HG03378 (cell line): ENCODE results near the gene ZCWPW1.

ENCODE experiments used
- ATAC-seq: cut with Tn5 transposase; IDR thresholded peaks from one replicate; pipeline ENCODE4 v1.9.1; 2021; ENCODE audit warnings: mild to moderate bottlenecking, moderate library complexity; ENCODE audit not compliant: unreplicated experiment

ZCWPW1 gene

DNA sequence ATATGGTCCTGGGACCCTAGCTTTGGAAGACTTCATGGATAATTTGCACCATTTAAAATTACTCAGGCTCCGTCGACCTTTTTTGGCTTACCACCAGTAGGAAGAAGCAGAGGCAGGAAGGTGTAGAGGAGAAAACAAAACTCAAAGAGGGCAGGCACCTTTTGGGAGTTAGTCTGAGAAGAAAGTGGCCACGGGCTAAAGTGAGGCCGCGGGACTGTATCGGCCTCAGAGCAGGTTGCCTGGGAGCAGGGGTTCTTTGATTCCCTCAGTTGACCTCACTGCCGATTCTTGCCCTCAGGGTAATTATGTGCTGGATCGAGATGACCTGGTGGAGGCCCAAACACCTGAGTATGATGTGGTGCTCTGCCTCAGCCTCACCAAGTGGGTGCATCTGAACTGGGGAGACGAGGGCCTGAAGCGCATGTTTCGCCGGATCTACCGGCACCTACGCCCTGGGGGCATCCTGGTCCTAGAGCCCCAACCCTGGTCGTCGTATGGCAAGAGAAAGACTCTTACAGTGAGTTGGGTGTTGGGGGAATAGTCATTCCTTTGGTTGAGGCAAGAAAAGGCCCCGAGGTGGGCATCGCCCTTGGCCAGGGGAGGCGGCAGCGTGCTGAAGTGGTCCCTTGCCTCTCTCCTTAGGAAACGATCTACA lies 4.2 kb upstream of the ZCWPW1 start:
- ATAC-seq: no peak

DNA sequence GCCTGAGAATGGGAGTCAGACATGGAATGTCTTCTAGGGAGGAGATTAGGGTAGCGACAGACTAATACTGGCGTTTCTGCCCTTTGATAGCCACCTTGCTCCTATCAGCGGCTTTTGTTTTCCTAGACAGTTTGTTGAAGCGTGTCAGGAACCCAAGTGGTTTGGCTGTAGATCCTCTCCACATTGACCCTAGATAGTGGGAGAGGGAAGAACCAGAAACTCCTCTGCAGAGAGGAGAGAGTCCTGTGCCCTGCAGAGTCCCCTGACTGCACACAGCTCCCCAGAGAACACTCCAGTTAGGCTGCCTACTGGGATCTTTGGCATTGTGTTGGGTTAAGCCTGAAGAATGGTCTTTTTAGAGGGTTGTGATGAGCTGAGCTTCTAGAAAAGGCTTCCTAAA lies 3.5 kb upstream of the ZCWPW1 start:
- no peak for ATAC-seq

DNA sequence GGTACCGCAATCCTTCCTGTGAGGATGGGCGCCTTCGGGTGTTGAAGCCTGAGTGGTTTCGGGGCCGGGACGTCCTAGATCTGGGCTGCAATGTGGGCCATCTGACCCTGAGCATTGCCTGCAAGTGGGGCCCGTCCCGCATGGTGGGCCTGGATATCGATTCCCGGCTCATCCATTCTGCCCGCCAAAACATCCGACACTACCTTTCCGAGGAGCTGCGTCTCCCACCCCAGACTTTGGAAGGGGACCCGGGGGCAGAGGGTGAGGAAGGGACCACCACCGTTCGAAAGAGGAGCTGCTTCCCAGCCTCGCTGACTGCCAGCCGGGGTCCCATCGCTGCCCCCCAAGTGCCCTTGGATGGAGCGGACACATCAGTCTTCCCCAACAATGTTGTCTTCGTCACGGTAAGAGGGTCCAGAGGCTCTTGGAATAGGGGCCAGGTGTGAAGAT lies 2.8 kb upstream of the ZCWPW1 start:
- ATAC-seq: no peak

DNA sequence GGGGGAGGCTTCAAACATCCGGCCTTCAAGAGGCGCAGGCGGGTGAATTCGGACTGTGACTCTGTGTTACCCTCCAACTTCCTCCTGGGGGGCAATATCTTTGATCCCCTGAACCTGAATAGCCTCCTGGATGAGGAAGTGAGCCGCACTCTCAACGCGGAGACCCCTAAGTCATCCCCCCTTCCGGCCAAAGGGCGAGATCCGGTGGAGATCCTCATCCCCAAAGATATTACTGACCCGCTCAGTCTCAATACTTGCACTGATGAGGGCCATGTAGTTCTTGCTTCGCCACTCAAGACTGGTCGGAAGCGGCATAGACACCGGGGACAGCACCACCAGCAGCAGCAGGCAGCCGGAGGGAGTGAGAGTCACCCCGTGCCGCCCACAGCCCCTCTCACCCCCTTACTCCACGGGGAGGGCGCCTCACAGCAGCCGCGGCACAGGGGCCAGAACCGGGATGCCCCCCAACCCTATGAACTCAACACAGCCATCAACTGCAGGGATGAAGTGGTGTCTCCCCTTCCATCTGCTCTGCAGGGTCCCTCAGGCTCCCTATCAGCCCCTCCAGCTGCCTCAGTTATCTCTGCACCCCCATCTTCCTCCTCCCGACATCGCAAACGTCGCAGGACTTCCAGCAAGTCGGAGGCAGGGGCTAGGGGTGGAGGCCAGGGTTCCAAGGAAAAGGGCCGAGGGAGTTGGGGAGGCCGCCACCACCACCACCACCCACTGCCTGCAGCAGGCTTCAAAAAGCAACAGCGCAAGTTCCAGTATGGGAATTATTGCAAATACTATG lies 2.2 kb upstream of the ZCWPW1 start:
- ATAC-seq: no peak

DNA sequence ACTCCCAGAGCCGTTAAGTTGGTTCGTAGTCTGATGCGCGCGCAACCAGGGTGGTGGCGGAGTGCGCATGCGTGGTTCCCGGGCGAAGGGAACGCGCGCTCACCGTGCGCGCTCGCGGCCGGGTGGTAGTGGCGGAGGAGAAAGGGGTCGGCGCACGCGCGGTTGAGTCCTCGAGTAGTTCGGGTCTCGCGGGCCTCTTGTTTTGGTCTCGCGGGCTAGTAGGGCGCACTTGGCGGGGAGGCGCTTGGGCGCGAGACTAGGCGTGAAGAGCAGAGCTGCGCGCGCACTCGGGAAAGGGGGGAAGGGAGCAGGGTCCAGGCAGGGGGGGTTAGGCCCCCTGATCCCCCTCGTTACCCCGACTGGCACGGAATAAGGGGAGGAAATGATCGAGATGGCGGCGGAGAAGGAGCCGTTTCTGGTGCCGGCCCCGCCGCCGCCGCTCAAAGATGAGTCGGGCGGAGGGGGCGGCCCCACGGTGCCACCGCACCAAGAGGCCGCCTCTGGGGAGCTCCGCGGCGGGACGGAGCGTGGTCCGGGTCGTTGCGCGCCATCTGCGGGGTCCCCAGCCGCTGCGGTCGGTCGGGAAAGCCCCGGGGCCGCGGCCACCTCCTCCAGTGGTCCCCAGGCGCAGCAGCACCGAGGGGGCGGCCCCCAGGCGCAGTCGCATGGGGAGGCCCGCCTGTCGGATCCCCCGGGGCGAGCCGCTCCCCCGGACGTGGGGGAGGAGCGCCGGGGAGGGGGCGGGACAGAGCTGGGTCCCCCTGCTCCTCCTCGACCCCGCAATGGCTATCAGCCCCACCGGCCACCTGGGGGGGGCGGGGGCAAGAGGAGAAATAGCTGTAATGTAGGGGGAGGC lies 1.4 kb upstream of the ZCWPW1 start, which contains the start of gene MEPCE:
Gene MEPCE (plus strand): TSS at position 195 of the 856 bp plus-strand sequence. CDS start 188 bp downstream, at position 383.
- ATAC-seq: peak; percentile 21

DNA sequence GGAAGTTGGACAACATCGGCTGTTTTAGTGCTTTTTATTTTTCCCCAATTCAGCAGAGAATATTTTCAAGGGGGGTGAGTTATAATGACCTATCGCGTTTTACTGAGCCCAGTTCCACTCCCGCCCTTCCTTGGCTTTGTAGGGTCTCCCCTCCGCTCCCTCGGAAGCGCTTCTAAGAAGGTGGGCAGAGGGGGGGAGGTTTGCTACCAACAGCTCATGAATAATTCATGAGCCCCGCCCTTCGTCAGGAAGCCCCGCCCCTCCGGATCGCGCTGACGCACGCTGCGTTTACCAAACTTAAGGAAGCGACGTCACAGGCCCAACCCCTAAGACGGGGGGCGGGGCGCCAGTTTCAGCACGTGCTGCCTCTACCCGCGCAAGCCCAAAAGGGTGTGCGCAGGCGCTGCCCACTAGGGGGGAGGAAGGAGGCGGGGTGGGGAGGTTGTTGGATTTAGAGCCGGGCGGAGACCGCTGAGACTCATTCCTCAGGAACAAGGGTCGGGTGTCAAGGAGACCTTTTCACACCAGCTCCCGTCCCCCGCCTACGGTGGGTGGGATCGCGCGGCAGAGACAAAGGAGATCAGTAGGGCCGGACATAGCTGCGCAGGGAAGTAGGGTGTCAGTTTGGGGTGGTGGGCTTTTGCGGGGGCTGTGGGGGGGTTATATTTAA lies 599 bp upstream of the ZCWPW1 start:
- peak; percentile 37 for ATAC-seq

DNA sequence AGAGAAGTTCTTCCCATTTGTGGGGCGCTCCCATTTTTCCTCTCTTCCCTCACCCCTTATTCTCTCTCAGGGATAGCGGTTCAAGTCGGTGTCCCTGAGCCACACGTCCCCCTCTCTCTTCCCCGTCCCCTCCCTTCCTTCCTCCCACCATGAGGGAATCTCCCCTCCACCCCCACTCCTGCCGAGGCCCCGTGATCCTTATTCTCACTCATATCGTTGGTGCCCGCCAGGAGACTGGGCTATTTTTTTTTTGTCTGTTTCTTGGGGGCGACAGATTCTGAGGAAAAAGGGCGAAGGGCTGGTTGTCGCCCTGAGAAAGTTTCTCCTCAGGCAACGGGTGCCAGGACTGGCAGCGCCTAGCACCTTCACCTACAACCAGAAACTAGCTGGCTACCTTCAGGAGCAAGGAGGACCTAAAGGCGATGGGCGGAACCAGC lies 723 bp downstream of the ZCWPW1 start:
- ATAC-seq: no peak

DNA sequence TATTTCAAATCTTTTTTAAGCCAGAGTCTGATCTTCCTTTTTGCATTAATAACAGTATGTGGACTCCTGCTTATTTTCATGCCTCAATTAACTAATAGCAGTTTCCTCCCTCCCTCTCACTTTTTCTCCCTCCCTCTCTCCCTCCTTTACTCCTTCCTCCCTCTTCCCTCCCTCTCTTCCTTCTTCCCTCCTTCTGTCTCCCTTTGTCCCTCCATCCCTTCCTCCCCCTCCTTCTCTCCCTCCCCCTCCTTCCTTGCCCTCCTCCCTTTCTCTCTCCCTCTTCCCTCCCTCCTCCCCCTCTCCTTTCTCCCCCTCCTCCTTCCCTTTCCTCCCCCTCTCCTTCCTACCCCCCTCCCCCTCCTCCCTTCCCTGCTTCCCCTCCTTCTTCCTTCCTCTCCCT lies 2.0 kb downstream of the ZCWPW1 start:
- no peak for ATAC-seq

DNA sequence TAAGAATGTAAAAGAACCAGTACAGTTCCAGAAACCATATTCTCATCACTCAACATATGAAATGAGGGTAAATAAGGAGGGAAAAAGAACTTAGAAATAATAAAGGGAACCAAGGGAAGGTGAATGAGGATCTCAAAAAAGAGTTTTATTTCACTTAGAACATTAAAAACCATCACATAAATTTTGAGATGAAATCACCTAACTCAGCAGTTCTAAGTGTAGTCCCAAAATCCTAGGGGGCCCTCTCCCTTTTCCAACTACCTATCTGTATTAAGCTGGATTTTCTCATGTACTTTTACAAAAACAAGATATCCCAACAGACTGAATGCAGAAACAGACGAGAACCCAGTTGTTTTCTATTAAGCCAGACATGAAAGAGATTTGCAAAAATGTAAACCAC lies 3.2 kb downstream of the ZCWPW1 start:
- ATAC-seq: no peak

DNA sequence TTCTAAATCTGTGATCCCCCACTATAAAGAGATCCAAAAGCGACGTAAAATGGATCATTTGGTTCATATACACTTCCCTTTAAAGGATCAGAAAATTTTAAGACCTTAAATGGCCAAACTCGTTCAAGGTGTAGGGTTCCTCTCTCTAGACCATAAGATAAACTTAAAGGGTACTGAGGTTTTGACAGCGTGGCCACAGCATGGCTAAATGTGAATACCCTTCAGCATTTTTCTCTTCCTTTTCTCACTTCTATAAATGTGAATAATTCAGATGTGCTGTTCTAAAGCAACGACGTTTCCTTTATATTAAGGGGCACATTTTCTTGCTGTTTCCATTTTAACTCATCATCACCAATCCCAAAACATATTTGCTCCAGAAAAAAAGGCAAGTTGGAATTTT lies 5.2 kb downstream of the ZCWPW1 start:
- no peak for ATAC-seq

DNA sequence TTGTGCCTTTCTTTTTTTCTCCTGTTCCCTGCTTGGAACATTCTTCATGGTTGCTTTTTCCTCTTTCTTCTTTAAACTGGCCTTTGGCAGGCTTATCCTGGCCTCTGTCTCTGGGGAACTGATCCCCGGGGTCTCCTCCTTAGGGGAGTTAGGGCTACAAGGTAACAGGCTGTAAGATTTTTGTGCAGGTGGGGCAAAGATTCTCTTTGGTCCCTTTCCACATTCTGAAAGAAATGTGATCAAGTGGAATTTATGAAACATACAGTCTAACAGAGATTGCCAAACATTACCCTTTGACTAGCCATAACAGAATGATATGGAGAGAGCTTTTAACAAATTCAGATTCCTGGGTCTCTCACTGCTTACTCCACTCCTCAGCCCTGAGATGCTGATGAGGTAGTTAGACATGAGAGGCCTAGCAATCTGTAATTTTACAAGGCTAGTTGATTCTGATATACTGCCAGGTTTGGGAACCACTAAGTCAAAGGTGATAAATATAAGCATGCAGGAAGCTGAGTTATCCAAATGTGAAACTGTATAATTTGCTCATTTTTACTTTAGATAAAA lies 8.8 kb downstream of the ZCWPW1 start:
- no peak for ATAC-seq

DNA sequence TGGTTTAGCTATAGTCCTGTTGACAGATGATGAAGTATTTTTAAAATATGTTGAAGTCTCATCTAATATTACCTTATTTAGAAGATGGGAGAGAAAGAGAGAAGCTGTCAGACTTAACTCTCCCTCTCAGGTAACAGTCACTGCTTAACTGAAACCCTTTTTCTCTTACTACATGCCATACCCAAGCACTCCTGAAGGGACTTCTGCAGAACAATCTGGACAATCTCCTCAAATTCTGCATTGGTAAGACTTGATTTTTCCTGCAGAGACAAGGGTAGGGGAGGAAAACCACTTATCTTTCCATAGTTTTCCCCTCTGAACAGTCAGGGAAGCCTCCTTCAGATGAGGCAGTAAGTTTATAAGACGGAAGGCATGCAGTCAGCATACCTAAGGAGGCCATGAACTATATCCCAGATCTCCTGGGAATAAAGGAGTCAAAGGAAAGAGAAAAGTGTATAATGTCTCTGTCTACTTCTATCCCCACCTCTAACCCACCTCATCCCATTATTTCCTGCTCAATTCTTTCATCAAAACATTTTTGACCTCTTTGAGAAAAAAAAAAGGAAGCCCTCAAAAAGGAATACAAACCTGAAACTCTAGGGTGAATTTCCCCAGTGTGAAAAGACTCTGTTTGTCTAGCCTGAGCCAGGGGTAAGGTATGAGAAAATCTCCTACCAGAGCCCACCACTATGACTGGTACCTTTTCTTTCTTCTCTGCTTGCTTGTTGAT lies 9.4 kb downstream of the ZCWPW1 start:
- ATAC-seq: no peak

DNA sequence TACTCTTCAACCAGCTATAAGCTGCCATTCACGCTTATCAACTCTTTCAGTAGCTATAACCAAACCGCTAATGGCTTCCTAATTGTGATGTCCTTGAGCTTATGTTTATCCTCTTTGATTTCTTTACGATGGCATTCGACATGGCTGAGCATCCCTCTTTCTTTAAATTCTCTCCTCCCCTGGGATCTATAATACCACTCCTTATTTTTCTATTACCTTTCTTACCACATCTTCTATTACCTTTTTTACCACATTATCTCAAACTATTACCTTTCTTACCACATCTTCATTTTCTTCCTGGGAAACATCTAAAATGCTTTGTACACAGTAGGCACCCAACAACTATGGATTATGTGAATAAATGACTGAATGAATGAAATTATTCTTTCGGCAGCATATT lies 13.1 kb downstream of the ZCWPW1 start:
- ATAC-seq: no peak

DNA sequence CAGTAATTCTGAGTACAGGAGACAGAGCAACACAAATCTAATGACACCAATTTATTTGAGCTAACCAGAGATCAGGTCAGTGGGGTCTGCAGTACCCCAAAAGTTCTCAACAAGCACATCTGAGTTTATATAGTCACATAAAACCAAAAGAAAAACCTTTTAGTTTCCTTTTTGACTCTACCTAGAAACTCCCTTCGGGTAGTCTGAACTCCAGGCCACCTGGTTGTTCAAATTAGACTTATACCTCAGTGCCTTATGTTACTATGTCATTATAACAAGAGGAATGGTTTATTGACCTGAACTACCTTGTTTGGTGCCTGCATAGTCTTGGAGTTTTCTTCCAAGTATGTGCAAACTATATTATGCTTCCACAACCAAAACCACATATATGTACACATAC lies 14.6 kb downstream of the ZCWPW1 start:
- ATAC-seq: no peak

DNA sequence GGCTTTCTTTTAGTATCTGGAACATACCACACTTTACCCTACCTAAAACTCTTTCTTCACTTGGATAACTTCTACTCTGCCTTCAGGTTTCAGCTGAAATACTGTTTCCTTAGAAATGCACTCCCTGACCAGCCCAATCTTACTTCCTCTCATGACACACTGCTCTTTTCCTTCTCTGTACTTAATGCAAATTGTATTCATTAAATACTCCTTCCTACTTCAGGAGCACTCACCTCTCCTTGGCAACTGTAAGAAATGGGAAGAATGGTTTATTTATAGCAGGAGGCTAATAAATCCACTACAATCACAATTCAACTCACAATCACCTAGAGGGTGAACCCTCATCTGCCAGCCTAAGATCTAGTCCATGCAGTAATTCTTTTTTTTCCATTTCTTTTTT lies 15.2 kb downstream of the ZCWPW1 start:
- no peak for ATAC-seq

DNA sequence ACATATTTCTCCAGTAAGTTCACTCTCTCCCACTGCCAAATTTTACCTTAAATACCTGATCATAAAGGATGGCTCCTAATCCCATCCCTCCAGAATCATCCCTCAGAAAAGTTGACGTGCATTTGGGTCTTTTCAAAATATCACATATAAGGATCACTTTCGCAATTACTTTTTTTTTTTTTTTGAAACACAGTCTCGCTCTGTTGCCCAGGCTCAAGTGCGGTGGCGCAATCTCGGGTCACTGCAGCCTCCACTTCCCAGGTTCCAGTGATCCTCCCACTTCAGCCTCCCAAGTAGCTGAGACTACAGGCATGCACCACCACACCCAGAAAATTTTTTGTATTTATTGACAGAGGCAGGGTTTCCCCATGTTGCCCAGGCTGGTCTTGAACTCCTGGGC lies 17.4 kb downstream of the ZCWPW1 start:
- no peak for ATAC-seq

DNA sequence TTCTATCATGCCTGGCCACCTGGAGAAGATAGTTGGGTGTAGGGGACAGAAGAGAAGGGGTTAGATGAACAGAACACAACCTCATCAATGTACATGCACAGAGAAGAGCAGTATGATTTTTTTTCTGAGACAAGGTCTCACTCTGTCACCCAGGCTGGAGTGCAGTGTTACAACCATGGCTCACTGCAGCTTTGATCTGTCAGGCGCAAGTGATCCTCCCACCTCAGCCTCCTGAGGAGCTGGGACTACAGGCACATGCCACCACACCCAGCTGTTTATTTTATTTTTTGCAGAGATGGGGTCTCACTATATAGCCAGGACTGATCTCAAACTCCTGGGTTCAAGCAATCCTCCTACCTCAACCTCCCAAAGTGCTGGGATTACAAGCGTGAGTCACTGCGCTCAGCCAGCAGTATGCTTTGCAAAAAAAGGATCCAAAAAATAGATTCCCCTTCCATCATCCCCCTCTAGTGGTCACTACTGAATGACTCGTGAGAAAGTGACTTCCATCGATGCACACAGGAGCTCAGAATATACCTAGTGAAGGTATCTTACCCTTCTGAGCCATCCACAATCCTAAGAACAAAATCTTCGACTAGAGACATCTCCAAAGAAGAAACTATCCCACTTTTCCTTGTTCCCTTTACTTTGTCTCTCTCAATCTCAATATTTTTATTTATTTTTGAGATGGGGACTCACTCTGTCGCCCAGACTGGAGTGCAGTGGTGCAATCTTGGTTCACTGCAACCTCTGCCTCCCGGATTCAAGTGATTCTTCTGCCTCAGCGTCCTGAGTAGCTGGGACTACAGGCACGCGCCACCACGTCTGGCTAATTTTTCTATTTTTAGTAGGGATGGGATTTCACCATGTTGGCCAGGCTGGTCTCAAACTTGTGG lies 21.0 kb downstream of the ZCWPW1 start:
- ATAC-seq: peak; percentile 56

DNA sequence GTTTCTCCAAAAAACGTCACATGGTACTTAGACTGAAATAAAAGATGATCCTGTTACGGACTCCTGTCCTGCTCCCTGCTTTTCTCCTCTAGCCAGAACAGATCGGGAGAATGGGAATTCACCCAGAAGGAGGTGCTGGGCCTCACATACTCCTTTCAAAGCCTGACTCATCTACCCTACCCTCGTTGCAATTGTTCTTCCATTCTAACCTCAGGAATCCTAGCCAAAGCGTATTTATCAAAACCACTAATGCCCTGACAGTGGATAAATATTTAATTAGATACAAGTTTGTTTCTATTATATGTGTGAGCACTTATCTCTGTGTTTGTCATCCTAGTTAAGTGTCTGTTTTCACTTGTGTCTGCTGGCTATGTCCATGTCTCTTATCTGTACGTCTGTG lies 21.7 kb downstream of the ZCWPW1 start:
- no peak for ATAC-seq

DNA sequence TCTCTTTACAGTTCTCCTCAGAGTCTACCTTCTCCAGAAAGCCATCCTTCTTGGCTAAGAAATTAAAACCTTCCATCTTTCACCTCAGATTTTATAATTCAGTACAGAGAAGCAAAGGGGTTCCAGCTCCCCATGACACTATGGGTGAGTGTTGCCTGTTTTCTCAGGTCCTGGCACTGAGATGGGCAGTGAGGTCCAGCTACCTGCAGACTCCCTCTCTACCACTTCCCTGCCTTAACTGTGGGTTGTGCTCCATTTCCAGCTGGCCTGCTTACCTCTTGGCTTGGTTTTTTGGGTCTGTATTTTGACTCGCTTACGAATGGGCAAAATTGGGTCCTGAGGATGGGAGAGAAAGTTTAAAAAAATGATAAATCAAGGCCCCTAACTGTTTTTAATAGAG lies 26.3 kb downstream of the ZCWPW1 start:
- no peak for ATAC-seq
